Measurements from ENCODE around the gene ZNF837. TPM values are rescaled to one million over a fixed set of nuclear protein-coding genes. Genes with fewer than 3 reads are reported as not detected.

ZNF837 gene
- total RNA-seq, 1 experiment from 2014 or later = 1.7 TPM

DNA sequence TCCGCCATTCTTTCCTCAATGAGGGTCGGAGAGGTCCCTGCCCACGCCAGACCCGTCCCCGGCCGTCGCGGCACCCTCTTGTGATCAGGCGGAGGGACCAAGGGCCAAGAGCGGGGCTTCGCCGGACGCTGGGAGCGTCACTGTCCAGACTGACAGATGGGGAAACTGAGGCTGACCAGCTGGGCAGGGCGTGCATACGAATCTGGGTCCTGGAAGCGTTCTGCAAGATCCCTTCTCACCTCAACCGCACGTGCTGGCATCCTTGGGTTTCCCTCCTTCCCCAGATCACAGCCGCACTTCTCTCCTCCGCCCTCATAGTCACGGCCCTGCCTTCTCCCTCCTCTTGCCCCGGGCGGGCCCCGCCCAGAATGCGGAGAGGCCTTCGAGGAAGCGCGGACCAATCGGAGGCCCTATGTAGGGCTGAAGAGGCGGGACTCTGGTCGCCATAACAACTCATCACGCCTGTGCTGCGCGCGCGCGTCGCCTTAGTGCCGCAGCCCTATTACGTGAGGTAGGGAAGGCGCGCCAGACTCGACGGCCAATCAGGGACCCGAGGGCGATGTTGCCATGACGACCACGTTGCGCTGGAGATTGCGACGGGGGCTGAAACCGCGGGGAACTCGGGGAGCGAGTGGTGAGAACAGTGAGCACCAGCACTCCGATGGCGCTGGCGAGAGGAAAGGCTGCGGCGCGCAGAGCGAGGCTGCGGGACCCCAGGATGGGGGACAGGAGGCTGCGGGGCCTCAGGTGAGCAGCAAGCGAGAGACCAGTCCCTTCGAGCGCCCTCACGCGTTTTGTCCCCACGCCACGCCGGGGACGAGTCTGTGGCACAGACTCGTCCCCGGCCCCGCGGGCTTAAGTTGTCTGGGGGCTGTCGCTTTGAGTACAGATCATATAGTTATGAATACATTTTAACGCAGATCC lies 20.3 kb upstream of the ZNF837 start:
- H3K27ac Mint-ChIP-seq (ENCODE audit: low read depth, unreplicated experiment) = peak overlapping the region; percentile 95
- H3K4me3 Mint-ChIP-seq (ENCODE audit: unreplicated experiment) = peak overlapping the region; percentile 92
- no TSS peak for BruUV-seq (replicated peaks)
- H3K27me3 Mint-ChIP-seq (ENCODE audit: insufficient read depth, unreplicated experiment) = no peaks in the 10 kb centered on the region
- H3K4me1 Mint-ChIP-seq (ENCODE audit: insufficient read depth, unreplicated experiment) = peaks cover 13% of the 10 kb centered on the region
- CTCF ChIA-PET = interaction anchor here (1.3 to 2.1 kb wide), 2 partner anchors 13 to 113 kb away, joined by 5 to 7 read pairs; no protein-coding TSS in a partner anchor
- no peaks in the 10 kb centered on the region for H3K9me3 Mint-ChIP-seq (ENCODE audit: unreplicated experiment)
- TF ChIP-seq, protein P1, sequence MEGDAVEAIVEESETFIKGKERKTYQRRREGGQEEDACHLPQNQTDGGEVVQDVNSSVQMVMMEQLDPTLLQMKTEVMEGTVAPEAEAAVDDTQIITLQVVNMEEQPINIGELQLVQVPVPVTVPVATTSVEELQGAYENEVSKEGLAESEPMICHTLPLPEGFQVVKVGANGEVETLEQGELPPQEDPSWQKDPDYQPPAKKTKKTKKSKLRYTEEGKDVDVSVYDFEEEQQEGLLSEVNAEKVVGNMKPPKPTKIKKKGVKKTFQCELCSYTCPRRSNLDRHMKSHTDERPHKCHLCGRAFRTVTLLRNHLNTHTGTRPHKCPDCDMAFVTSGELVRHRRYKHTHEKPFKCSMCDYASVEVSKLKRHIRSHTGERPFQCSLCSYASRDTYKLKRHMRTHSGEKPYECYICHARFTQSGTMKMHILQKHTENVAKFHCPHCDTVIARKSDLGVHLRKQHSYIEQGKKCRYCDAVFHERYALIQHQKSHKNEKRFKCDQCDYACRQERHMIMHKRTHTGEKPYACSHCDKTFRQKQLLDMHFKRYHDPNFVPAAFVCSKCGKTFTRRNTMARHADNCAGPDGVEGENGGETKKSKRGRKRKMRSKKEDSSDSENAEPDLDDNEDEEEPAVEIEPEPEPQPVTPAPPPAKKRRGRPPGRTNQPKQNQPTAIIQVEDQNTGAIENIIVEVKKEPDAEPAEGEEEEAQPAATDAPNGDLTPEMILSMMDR (IDR thresholded peaks at IDR 0.05; ENCODE audit: unreplicated experiment) = no peak
- H3K36me3 Mint-ChIP-seq (ENCODE audit: insufficient read depth, unreplicated experiment) = peaks cover 6% of the 10 kb centered on the region
- POLR2A ChIA-PET = interaction anchor here (0.6 to 4.7 kb wide), 5 partner anchors 13 to 52 kb away, joined by 3 to 22 read pairs (median 4); partner anchors contain the start of genes RPS5, ZNF324B and ZNF497
- DNase-seq (ENCODE audit: unreplicated experiment) = peak; percentile 100
- intact Hi-C loops (cut with micrococcal nuclease) = loop anchor here (1.0 kb wide), 1 partner anchor 20 kb away; the partner anchor contains the start of gene ZNF837

DNA sequence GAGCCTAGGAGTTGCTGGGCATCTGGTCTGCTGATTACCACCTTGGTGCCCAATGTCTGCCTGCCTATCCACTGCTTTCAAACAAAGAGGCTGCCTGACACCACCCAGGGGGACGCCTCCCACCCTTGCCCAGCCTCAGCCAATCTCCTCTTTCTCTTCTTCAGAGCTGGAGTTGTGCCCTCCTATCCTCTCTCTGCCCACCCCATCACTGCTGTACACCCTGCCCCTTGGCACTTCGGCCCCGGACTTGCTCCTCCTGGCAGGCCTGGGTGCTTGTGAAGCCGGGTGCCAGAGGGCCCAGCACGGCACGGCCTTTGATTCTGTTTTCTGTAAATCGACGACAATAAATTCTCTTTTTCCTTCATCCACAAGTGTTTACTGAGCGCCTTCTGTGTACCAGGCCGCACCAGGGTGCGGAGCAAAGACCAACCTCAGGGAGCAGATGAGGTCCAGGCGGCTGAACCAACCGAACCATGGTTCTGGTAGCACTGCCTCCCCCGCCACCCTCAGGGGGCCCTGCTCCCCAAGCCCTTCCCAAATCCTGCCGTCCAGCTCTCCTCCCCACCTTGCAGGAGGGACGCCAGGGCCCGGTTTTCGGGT lies 19.6 kb upstream of the ZNF837 start:
- H3K9me3 Mint-ChIP-seq (ENCODE audit: unreplicated experiment) = no peaks in the 10 kb centered on the region
- peaks cover 11% of the 10 kb centered on the region for H3K36me3 Mint-ChIP-seq (ENCODE audit: insufficient read depth, unreplicated experiment)
- intact Hi-C loops (cut with micrococcal nuclease) = no loop called here
- peak overlapping the region; percentile 95 for H3K27ac Mint-ChIP-seq (ENCODE audit: low read depth, unreplicated experiment)
- CTCF ChIA-PET = interaction anchor here (1.3 kb wide), 1 partner anchor 13 kb away, joined by 5 read pairs; no protein-coding TSS in a partner anchor
- DNase-seq (ENCODE audit: unreplicated experiment) = no peak
- H3K4me1 Mint-ChIP-seq (ENCODE audit: insufficient read depth, unreplicated experiment) = peaks cover 19% of the 10 kb centered on the region
- no TSS peak for BruUV-seq (replicated peaks)
- TF ChIP-seq, protein P1 (IDR thresholded peaks at IDR 0.05; ENCODE audit: unreplicated experiment) = no peak
- H3K4me3 Mint-ChIP-seq (ENCODE audit: unreplicated experiment) = peak overlapping the region; percentile 92
- H3K27me3 Mint-ChIP-seq (ENCODE audit: insufficient read depth, unreplicated experiment) = no peaks in the 10 kb centered on the region
- POLR2A ChIA-PET = interaction anchor here (1.0 to 4.7 kb wide), 2 partner anchors 12 to 53 kb away, joined by 3 to 22 read pairs; partner anchors contain the start of gene RPS5

DNA sequence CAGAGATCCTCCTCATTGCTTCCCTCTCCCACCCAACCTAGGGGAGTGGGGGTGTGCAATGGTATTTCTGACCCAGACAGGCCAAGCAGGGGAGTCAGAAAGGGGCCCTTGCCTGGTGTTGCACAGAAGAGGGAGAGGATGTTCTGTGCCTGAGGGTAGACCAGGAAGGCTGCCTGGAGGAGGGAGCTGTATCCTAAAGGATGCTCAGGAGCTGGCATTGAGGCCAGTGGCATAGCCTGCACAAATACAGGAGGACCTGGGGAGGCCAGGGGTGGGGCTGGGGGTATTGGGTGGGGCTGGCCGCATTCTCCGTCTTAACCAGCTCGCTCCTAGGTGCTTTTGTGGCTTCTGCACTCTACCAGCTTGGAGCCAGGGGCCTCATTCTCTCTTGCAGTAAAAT lies 19.1 kb upstream of the ZNF837 start:
- Mint-ChIP-seq H3K27ac (ENCODE audit: low read depth, unreplicated experiment) (no peak overlapping the region), H3K4me3 (ENCODE audit: unreplicated experiment) (peak overlapping the region; percentile 92), H3K36me3 (ENCODE audit: insufficient read depth, unreplicated experiment) (peaks cover 16% of the 10 kb centered on the region), H3K27me3 (ENCODE audit: insufficient read depth, unreplicated experiment) (no peaks in the 10 kb centered on the region), H3K4me1 (ENCODE audit: insufficient read depth, unreplicated experiment) (peaks cover 20% of the 10 kb centered on the region), H3K9me3 (ENCODE audit: unreplicated experiment) (no peaks in the 10 kb centered on the region)
- no peak for DNase-seq (ENCODE audit: unreplicated experiment)
- TF ChIP-seq, protein P1 (IDR thresholded peaks at IDR 0.05; ENCODE audit: unreplicated experiment) = no peak
- no TSS peak for BruUV-seq (replicated peaks)
- ChIA-PET CTCF (interaction anchor here (1.3 kb wide), 1 partner anchor 12 kb away, joined by 5 read pairs; no protein-coding TSS in a partner anchor), POLR2A (interaction anchor here (1.0 to 4.7 kb wide), 2 partner anchors 11 to 54 kb away, joined by 3 to 22 read pairs; partner anchors contain the start of gene RPS5)
- intact Hi-C loops (cut with micrococcal nuclease) = no loop called here

DNA sequence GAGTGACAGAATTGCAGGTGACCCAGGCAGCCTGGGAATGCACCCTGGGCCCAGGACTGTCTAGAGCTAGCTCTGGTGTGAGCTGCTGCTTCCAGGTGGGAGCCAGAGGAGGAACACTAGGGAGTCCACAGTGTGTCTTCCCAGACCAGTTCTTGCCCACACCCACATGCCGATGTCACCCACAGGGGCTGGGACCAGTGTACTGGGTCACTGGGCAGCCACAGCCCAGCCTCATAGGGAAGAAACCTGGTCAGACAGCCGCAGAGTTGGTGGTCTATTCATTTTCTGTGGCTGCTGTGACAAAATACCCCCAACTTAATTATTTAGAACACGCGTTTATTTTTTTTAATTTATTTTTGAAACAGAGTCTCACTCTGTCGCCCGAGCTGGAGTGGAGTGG lies 17.7 kb upstream of the ZNF837 start:
- Mint-ChIP-seq H3K27me3 (ENCODE audit: insufficient read depth, unreplicated experiment) (no peaks in the 10 kb centered on the region), H3K4me1 (ENCODE audit: insufficient read depth, unreplicated experiment) (peaks cover 31% of the 10 kb centered on the region), H3K9me3 (ENCODE audit: unreplicated experiment) (no peaks in the 10 kb centered on the region), H3K4me3 (ENCODE audit: unreplicated experiment) (no peak overlapping the region), H3K36me3 (ENCODE audit: insufficient read depth, unreplicated experiment) (peaks cover 30% of the 10 kb centered on the region), H3K27ac (ENCODE audit: low read depth, unreplicated experiment) (no peak overlapping the region)
- TF ChIP-seq, protein P1 (IDR thresholded peaks at IDR 0.05; ENCODE audit: unreplicated experiment) = no peak
- BruUV-seq (replicated peaks) = no TSS peak
- intact Hi-C loops (cut with micrococcal nuclease) = no loop called here
- no peak for DNase-seq (ENCODE audit: unreplicated experiment)
- POLR2A ChIA-PET = interaction anchor here (0.7 to 4.7 kb wide), 2 partner anchors 10 to 120 kb away, joined by 4 to 22 read pairs; partner anchors contain the start of gene RPS5
- CTCF ChIA-PET = no interaction called here

All from MCF 10A (cell line).